Measurements from ENCODE around the gene MASTL.
"Not testable (repeated sequence)": the region's sequence is repeated elsewhere in the genome, so short reads cannot be mapped to it uniquely, and the experiment has no call there.

The MASTL gene

GRCh38 chr10:27147701-27148100, 7.5 kb upstream of the MASTL start:
- H3K4me3 ChIP-seq (ENCODE audit: low read depth, low read length), result no peak overlapping the region
- no peak for TF ChIP-seq CTCF (IDR thresholded peaks at IDR 0.05; ENCODE audit: low read depth, low read length)
- no peaks in the 10 kb centered on the region for H3K27me3 ChIP-seq (ENCODE audit: insufficient read depth, low read depth, severe bottlenecking)
- H3K9me3 ChIP-seq (ENCODE audit: severe bottlenecking), result no peaks in the 10 kb centered on the region
- H3K27ac ChIP-seq, result no peak overlapping the region
- peaks cover 20% of the 10 kb centered on the region for H3K36me3 ChIP-seq
- no peak for DNase-seq

- peaks cover 8% of the 10 kb centered on the region for H3K36me3 ChIP-seq
- H3K4me3 ChIP-seq (ENCODE audit: low read depth, low read length), result no peak overlapping the region
- no peak overlapping the region for H3K27ac ChIP-seq
- no peaks in the 10 kb centered on the region for H3K9me3 ChIP-seq (ENCODE audit: severe bottlenecking)
- no peaks in the 10 kb centered on the region for H3K27me3 ChIP-seq (ENCODE audit: insufficient read depth, low read depth, severe bottlenecking)
- TF ChIP-seq CTCF (IDR thresholded peaks at IDR 0.05; ENCODE audit: low read depth, low read length), result no peak
- DNase-seq, result no peak
Measured at GRCh38 chr10:27150261-27150660, 4.9 kb upstream of the MASTL start.

GRCh38 chr10:27152687-27153086, 2.5 kb upstream of the MASTL start:
- Histone ChIP-seq H3K27me3 (ENCODE audit: insufficient read depth, low read depth, severe bottlenecking) (no peaks in the 10 kb centered on the region), H3K27ac (no peak overlapping the region), H3K36me3 (peaks cover under 1% of the 10 kb centered on the region), H3K4me3 (ENCODE audit: low read depth, low read length) (peak overlapping the region; percentile 97), H3K9me3 (ENCODE audit: severe bottlenecking) (no peaks in the 10 kb centered on the region)
- no peak for TF ChIP-seq CTCF (IDR thresholded peaks at IDR 0.05; ENCODE audit: low read depth, low read length)
- no peak for DNase-seq

GRCh38 chr10:27153329-27153728, 1.8 kb upstream of the MASTL start:
- no peak for TF ChIP-seq CTCF (IDR thresholded peaks at IDR 0.05; ENCODE audit: low read depth, low read length)
- H3K27me3 ChIP-seq (ENCODE audit: insufficient read depth, low read depth, severe bottlenecking), result no peaks in the 10 kb centered on the region
- no peak for DNase-seq
- H3K27ac ChIP-seq, result peak overlapping the region; percentile 89
- H3K36me3 ChIP-seq, result no peaks in the 10 kb centered on the region; the same call in 1 of the 2 replicates
- no peaks in the 10 kb centered on the region for H3K9me3 ChIP-seq (ENCODE audit: severe bottlenecking)
- peak overlapping the region; percentile 97 for H3K4me3 ChIP-seq (ENCODE audit: low read depth, low read length)

- Histone ChIP-seq H3K36me3 (peaks cover under 1% of the 10 kb centered on the region; the same call in 1 of the 2 replicates), H3K27me3 (ENCODE audit: insufficient read depth, low read depth, severe bottlenecking) (no peaks in the 10 kb centered on the region), H3K9me3 (ENCODE audit: severe bottlenecking) (no peaks in the 10 kb centered on the region), H3K4me3 (ENCODE audit: low read depth, low read length) (peak overlapping the region; percentile 97), H3K27ac (peak overlapping the region; percentile 89)
- DNase-seq, result peak; percentile 8
- TF ChIP-seq CTCF (IDR thresholded peaks at IDR 0.05; ENCODE audit: low read depth, low read length), result no peak
Measured at GRCh38 chr10:27153845-27154193, 1.3 kb upstream of the MASTL start.

GRCh38 chr10:27156566-27156965, 1.4 kb downstream of the MASTL start:
- H3K27ac ChIP-seq; H3K27me3 ChIP-seq (ENCODE audit: insufficient read depth, low read depth, severe bottlenecking); H3K9me3 ChIP-seq (ENCODE audit: severe bottlenecking); DNase-seq; H3K36me3 ChIP-seq: not testable (repeated sequence)
- peak overlapping the region; percentile 97 for H3K4me3 ChIP-seq (ENCODE audit: low read depth, low read length)
